T-helper 1 cell treated with Interleukin-12 subunit alpha and Interleukin-12 subunit beta and Interleukin-4 antibody, amounts not matched to agents 30 ng/mL and 1 ng/mL, for 36 hours (primary cell): ENCODE data around the gene ZSCAN2. TPM values are rescaled to one million over a fixed set of nuclear protein-coding genes. Genes with fewer than 3 reads are reported as not detected.
"Not testable (repeated sequence)": the region's sequence is repeated elsewhere in the genome, so short reads cannot be mapped to it uniquely, and the experiment has no call there.

ENCODE experiments used
- intact Hi-C: fragments of 100-400 bp; cut with micrococcal nuclease; formaldehyde crosslinking; loops from one replicate; pipeline ENCODE4 v1.15.1; 2024
- total RNA-seq: library from RNA; stranded (reverse); gene quantifications from 2 replicates; pipeline ENCODE4 v1.2.3, GENCODE V29; 2022

The ZSCAN2 gene
- total RNA-seq, 1 donor from 2014 or later = 6.5 TPM

DNA sequence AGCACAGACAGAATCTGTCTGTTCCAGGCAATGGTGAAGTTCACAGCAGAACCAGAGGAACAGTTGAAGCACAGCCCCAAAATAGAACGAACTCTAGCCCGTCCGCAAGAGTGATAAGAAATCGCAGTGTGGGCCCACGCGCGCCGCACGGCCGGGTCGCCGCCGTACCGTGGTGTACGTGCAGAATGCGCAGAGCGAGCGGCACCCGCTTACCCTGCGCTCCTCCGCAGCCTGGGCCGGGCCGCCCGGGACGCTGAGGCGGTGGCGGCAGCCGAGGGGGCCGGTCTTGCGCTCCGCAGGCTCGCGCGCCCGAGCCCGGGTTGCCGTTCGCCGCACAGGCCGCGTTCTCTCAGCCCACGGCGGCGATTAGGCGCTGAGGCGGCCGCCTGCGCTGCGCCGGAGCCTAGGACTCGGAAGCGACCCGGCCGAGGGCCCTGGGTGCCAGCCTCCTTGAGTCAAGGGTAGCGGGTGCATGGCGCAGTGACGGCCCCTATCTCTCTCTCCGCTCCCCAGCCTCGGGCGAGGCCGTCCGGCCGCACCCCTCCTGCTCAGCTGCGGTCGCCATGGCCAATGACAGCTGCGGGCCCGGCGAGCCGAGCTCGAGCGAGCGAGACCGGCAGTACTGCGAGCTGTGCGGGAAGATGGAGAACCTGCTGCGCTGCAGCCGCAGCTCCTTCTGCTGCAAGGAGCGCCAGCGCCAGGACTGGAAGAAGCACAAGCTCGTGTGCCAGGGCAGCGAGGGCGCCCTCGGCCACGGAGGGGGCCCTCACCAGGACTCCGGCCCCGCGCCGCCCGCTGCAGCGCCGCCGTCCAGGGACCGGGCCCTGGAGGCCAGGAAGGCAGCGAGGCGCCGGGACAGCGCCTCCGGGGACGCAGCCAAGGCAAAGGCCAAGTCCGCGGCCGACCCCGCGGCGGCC lies 32.8 kb downstream of the ZSCAN2 start:
- intact Hi-C loops = loop anchor here (1.0 kb wide), 4 partner anchors 21 to 295 kb away; partner anchors contain the start of genes SEC11A and WDR73

DNA sequence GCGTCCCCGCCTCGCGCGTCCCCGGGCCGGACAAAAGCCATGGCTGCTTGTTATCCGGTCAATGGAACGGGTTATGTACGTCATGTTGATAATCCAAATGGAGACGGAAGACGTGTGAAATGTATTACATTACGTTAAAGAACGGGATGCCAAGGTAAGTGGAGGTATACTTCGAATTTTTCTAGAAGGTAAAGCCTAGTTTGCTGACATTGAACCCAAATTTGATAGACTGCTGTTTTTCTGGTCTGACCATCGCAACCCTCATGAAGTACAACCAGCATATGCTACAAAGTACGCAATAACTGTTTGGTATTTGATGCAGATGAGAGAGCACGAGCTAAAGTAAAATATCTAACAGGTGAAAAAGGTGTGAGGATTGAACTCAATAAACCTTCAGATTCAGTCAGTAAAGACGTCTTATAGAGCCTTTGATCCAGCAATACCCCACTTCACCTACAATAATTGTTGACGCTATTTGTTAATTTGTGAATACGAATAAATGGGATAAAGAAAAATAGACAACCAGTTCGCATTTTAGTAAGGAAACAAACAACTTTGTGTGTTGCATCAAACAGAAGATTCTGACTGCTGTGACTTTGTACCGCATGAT lies 33.5 kb downstream of the ZSCAN2 start:
- intact Hi-C loops = loop anchor here (1.0 kb wide), 1 partner anchor 294 kb away; no protein-coding TSS in a partner anchor

- intact Hi-C loops = no loop called here
Measured at GRCh38 chr15:84638103-84638502, 37.3 kb downstream of the ZSCAN2 start.

DNA sequence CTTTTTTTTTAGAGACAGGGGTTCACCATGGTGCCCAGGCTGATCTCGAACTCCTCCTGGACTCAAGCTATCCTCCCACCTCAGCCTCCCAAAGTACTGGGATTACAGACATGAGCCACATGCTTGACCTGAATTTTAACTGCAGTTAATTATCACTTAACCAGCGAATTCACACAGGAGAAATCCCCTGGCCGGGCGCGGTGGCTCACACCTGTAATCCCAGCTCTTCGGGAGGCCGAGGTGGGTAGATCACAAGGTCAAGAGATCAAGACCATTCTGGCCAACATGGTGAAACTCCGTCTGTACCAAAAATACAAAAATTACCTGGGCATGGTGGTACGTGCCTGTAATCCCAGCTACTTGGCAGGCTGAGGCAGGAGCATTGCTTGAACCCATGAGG lies 41.1 kb downstream of the ZSCAN2 start:
- intact Hi-C loops = not testable (repeated sequence)

DNA sequence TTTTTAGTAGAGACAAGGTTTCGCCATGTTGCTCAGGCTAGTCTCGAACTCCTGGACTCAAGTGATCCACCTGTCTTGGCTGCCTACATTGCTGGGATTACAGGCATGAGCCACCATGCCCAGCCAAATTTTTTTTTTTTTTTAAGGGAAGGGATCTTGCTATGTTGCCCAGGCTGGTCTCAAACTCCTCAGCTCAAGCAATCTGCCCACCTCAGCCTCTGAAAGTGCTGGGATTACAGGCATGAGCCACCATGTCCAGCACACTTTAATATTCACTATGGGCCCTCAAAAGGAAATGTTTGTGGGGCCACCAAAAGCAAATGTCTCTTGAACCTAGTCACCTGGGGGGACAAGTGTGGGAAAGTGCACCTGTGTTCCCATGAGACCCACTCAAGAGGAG lies 41.8 kb downstream of the ZSCAN2 start:
- intact Hi-C loops = not testable (repeated sequence)

DNA sequence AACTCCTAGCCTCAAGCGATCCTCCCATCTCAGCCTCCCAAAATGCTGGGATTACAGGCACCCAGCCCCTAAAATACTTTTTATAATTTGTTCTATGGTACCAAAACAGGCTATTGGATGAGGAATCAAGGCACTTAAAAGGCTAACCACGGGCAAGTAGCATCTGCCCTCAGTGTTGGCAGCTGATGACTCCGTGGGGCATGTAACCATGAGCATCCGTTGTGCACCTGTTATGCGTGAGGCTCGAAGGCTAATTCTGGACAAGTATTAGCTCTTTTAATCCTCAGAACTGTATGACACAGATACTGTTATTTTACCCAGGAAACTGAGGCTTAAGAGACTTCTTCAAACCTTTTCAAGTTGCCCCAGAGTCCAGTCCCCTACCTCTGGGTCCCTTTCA lies 43.0 kb downstream of the ZSCAN2 start:
- intact Hi-C loops = no loop called here

GRCh38 chr15:84645496-84645895 lies 44.7 kb downstream of the ZSCAN2 start:
- intact Hi-C loops = no loop called here

- intact Hi-C loops = no loop called here
Measured at GRCh38 chr15:84645997-84646396, 45.2 kb downstream of the ZSCAN2 start.

DNA sequence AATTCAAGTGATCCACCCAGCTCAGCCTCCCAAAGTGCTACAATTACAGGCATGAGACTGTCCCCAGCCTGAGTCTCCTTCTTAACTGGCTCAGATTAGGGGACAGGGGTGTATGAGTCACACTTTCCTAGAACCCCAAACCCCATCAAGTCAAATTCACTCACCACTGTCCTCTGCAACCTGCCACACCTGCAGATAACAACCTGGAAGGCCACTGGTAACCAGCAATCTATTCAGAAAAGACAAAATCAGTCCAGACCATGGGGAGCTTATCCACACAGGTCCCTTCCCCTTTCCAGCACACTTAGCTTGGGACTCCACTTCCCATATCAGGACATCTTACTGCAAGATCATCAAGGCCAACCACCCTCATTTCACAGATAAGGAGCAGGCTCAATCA lies 46.9 kb downstream of the ZSCAN2 start:
- intact Hi-C loops = no loop called here

DNA sequence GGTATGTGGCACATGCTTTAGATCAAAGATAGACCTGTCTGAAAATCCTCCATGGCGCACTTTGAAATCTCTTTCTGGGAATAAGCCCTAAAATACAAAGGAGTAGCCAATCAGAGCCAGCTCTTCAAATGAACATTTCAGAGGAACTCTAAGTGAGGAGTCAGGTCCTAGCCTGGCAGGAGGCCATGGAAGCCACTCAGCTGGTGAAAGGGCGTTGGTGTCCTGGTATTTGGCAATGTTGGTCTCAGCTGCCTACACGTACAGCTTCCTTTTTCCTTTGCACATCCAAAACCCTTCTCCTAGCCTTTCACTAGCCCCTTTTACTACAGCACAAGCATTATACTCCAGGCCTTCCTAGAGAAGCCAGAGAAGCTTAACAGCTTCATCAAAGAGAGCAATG lies 47.7 kb downstream of the ZSCAN2 start:
- intact Hi-C loops = no loop called here

- intact Hi-C loops = loop anchor here (5.0 kb wide), 1 partner anchor 113 kb away; no protein-coding TSS in a partner anchor
Measured at GRCh38 chr15:84649706-84650105, 48.9 kb downstream of the ZSCAN2 start.

- intact Hi-C loops = loop anchor here (5.0 kb wide), 1 partner anchor 109 kb away; no protein-coding TSS in a partner anchor
Measured at GRCh38 chr15:84653584-84653909, 52.7 kb downstream of the ZSCAN2 start.

GRCh38 chr15:84653910-84654688 lies 53.3 kb downstream of the ZSCAN2 start, which contains the start of gene WDR73:
Gene WDR73, minus strand, starts transcription at chr15:84654283. Its CDS starts 9 bp downstream, at chr15:84654274.
- intact Hi-C loops = loop anchor here (1.0 to 5.0 kb wide), 10 partner anchors 21 to 326 kb away; partner anchors contain the start of genes SEC11A and ZNF592

DNA sequence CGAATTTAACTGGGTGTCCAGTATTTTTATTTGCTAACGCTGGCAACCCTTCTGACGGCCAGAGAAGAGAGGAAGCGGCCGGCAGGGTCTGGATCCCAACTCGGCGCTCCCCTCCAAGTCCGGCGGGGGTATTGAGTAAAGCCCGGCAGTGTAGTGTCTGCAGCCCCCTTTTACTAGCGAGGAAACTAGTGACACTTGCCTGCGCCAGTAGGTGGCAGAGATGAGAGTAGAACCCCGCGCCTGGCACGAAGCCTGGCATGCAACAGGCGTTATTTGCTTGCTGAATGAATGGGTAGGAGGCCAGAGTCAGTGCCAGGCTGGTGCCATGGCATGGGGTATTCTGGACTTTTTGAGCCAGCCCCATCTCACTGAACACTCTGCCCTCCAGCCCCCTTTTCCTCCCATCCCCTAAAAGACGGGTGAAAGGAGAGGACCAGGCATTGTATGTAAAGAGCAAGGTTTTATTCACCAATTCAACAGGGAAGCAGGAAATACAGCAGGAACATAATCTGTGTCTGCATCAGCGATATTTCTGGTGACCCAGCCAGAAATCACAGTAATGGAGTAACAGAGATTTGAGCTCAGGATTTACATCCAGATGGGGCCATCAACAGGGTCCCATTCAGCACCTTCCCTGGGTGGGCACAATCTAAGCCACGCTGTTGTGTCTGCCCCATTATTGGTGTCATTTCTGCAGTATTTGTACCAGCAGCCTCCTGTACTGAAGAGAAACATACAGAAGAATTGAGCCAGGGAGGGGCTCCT lies 54.1 kb downstream of the ZSCAN2 start:
- intact Hi-C loops = loop anchor here (1.0 to 5.0 kb wide), 10 partner anchors 22 to 325 kb away; partner anchors contain the start of genes SEC11A and ZNF592

DNA sequence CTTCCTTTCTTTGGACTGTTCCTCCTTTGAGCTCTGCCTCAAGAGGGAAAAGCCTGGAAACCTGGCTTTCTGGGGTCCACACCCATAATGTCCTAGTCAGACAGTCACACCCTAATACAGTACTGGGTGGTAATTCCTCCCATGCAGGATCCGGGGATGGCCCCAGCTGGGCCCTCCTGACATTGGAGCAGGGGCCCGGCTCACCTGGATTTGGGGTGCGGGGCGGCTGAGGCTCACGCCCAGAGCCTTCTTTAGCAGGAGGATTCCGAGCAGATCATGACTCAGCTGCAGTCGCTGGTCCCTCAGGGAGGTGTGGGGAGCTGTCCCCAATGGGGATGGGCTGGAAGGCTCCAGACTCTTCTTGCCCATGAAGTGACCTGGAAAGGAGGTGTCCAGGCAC lies 56.2 kb downstream of the ZSCAN2 start:
- intact Hi-C loops = no loop called here

- intact Hi-C loops = loop anchor here (1.0 kb wide), 2 partner anchors 58 to 271 kb away; no protein-coding TSS in a partner anchor
Measured at GRCh38 chr15:84657748-84658079, 56.9 kb downstream of the ZSCAN2 start.

- intact Hi-C loops = loop anchor here (1.0 kb wide), 2 partner anchors 57 to 270 kb away; no protein-coding TSS in a partner anchor
Measured at GRCh38 chr15:84658080-84658787, 57.4 kb downstream of the ZSCAN2 start, which contains the start of gene NMB. Gene NMB, minus strand, starts transcription at chr15:84658199. Its CDS starts 47 bp downstream, at chr15:84658152.

DNA sequence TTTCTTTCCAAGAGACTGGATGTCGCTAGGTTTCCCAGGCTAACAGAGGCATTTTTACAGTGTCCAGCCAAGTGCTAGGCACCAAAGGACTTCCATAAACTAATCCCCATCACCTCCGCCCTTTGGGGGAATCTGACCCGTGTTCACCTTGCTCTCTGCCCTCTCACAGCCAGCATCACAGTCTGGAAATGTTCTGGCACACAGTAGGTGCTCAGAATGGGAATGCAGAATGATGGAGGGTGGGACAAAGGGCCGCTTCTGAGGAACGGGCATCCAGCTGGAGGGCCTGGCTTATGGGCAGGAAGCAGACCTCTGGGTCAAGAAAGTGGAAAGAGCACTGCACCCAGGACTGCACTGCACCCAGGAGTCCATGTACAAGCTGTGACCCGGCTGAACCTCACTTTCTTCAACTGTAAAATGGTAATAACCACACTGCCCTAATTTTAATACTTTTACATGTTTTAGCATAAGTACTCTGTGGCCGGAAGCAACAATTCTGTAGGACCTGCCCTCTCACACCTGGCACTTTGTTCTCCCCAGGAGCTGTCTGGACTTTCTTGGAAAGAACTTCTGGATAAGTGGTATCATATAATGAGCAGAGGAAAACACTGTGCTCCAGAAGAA lies 58.1 kb downstream of the ZSCAN2 start:
- intact Hi-C loops = loop anchor here (1.0 kb wide), 2 partner anchors 56 to 269 kb away; no protein-coding TSS in a partner anchor
